Stimulated activated CD4-positive, alpha-beta T cell treated with anti-CD3 and anti-CD28 coated beads, TNF-alpha, amount 100 ng/mL, for 24 hours (primary cell): ENCODE results near the gene PCYT2.
A peak's percentile ranks its signal among the peaks of the same experiment; 100 is the strongest.
"Not testable (repeated sequence)": the region's sequence is repeated elsewhere in the genome, so short reads cannot be mapped to it uniquely, and the experiment has no call there.

Experiments used
- DNase-seq, 3 experiments: peaks; one replicate each; pipeline ENCODE4 v3.0.0-alpha.2; 2020; ENCODE audit warnings: low read depth in 3 of 3

Gene PCYT2

DNA sequence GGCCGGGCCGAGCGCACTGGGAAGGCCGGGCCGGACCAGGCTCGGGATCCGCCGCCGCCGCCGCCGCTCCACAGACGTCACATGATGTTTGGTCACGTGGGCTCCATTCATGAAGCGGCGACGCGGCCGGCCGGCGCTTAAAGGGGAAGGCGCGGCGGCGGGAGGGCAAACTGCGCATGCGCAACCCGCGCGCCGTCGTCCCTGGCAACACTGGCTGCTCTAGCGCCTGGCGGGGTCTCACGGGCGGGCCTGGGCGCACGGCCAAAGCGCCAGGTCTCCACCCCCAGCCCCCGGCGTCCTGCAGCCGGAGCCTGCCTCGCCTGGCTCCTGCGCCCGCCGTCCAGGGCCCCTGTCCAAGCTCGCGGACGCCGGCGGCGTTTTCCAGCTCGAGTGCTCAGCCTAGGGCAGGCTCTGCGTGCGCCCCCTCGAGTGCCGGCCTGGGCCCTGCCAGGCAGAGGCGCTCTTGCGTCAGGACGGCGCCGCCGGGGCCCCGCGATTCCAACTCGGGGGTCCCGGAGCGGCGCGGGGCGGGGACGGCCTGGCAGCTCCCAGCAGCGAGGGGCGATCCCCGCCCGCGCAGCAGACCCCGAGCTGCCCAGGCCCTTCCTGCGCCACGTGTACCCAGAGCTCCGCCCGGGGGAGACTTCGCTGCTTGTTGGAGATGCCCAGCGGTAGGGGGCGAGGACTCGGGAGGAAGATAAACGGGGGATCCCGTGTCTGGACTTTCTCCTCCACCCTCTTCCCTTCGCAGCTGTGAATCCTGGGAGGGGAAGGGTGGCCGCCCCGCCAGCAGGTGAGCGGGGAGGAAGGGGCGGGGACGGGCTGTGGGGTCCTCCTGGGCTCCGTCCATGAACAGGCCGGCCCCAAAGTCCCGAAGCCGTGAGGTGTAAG is 16.7 kb upstream of the PCYT2 start, which contains the start of gene MAFG:
Gene MAFG (minus strand): TSS at position 83 of the 891 bp plus-strand sequence. CDS start 4,550 bp downstream, outside the sequence.
- DNase-seq: peak; percentile 71 to 86 (median 80)

- DNase-seq: no peak
Observed at GRCh38 chr17:81927152-81927652, 16.0 kb upstream of the PCYT2 start.

DNA sequence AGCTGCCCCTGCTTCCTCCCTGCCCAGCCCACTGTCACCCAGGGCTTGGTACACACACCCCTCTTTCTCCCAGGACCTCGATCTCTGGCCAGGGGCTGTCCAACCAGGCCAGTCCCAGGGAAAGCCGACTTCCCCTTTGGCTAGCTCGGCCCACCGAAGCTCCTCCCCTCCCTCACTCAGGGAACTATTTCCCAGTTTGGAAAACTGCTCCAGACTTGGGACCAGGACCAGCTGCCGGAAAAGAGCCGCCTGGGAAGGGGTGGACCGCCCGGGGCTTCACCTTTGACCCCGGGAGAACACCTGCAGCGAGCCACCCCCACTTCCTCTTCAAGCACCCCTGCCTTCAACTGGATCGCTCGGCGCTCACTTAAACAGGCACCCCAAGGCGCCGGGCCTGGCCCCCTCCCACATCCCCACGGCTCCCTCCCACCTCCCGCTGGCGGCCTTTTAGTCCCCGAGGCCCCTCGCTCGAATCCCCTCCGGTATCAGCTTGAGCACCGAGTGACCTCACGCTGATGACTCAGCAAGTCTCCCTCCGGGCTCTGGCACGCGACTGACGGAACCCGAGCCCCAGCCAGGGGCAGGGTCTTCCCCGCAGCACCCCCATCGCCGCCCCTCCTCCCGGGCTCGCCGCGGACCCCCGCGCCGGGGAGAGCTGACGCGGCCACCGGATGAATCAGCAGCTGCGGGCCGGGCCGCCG is 15.4 kb upstream of the PCYT2 start:
- peak; percentile 28 to 69 (median 44) for DNase-seq

DNA sequence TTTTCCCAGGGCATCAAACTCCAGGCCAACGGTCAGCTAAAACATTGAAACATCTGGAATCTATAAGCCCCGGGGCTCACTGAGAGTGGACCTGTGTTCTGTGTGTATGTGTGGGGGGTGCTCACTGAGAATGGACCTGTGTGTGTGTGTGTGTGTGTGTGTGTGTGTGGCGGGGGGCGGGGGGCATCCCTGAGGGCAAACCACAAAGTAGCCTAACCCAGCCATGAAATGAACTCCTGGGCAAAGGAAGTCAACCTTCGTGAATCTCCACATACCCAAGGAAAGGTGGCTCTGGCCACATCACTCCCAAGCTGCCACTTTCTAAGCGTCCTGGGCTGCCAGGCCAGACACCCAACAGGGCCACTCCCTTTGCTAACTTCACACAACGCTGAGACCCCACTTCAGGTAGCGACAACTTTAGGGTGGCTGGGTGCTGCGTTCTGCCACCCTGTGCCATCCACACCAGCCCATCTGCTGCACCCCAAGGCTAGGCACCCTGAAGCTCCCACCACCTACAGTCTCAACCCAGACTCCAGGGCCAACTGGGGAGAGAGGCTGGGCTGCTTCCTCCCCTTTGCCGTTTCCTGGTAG is 14.8 kb upstream of the PCYT2 start:
- no peak for DNase-seq

- DNase-seq: no peak
Observed at GRCh38 chr17:81924557-81925532, 13.6 kb upstream of the PCYT2 start.

DNA sequence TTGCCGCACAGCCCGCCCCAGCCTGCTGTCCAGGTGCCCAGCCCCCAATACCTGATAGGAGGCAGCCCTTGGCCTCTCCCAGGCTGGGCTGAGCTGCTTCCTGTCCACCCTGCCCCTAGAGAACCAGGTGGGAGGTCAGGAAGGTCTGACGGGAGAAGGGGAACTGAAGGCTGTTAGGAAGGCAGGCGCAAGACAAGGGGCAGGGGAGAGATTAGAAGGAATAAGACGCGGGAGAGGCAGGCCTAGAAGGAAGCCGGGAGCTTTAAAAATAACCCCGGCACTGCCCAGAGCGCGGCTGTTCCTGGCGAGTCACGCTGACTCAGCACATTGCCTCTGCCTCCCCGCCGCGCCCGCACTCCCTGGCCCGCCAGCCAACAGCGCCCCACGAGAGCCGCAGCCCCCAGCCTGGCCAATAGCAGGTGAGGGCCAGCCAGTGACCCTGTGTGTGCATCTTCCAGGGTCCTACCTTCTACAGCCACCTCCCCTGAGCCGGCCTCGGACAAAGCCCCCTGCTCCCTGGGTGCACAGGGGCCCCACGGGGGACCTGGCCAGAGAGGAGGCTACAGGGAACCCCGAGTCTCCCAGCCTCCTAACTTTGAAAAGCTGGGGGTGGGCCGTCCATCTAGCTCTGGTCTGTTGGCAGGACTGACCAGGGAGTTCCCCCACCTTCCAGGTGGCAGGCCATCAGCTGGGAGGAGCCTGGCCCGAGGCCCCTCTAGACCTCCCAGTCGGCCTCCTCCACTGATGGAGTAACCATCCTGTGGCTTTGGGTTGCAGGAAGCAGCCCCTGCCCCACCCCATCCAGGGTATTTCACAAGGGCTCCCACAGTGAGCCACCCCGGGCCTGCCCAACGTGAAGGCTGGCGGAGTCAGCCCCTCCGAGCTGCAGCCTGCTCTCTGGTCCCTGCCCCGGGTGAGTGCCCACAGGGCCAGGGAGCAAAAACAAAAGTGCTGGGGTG is 12.4 kb upstream of the PCYT2 start:
- DNase-seq: no peak

GRCh38 chr17:81922566-81923301 is 11.5 kb upstream of the PCYT2 start:
- DNase-seq: no peak

DNA sequence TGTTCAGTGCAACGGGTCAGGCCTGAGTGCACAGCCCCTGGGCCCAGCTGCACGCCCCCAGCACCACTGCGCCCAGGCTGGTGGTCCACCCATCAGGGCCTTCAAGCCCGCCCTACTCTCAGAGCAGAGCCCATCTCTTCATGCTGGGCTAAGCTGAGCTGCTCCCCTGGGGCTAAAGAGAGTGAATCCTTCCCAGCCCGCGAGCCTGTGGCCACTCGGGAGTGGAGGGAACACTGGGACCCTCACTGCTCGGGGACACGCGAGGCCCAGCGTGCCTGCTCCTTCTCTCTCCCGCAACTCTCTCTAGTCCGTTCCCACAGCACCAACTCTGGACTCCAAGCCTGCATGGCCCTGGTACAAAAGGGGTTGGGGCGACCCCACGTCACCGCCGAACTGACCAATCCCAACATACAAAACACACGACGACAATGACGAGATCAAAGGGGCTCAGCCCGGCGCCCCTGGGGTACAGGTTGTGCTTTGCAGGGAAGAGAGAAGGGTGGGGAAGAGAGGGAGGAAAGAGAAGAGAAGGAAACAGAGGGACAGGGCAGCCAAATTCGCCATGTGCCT is 10.9 kb upstream of the PCYT2 start:
- no peak for DNase-seq

- DNase-seq: no peak
Observed at GRCh38 chr17:81921537-81921862, 10.3 kb upstream of the PCYT2 start.

GRCh38 chr17:81920612-81921536 is 9.7 kb upstream of the PCYT2 start:
- no peak for DNase-seq

DNA sequence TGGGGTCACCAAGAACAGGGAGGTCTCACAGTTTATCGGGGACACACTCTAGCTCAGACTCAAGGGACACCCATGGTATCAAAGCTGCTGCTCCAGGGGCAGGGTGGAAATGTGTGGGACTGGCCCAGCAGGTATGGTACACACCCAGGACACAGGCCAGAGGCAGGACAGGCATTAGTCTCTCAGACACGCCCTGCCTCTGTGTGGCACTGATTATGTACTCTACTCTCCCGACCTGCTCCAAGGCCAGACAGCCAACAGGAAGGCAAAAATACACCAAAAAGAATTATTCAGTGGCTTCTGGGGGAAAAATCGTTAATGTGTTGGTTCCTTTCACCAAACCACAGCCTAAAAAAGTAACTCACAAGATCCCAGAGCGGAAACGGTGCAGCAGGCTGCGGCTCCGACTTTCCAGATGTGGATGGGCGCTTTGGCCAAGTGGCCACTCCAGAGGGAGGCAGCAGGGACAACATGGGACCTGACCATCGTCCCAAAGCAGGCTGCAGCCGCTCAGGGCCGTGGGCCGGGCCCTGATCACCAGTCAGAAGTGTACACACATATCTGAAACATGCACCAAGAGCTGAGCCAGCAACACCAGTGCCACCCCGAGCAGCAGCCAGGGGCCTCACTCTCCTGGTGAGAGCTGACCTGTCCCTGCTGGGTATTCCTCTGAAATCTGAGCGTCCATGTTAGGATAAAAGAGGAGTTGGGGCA is 7.8 kb upstream of the PCYT2 start:
- DNase-seq: no peak

DNA sequence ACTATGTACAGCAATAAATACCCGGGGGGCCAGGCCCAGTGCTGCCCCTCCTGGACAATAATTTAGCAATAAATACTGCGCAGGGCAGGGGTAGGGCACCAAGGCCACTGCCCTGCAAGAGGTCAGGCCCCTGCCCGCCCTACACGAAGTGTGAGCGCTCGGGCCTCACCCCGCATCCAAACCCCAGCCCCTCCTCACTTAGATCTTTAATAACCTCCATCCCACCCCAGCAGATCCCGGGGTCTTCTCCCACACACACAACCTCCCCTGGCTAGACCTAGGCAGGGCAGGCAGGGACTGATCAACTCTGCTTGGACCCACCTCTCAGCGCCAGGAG is 7.1 kb upstream of the PCYT2 start:
- DNase-seq: not testable (repeated sequence)

DNA sequence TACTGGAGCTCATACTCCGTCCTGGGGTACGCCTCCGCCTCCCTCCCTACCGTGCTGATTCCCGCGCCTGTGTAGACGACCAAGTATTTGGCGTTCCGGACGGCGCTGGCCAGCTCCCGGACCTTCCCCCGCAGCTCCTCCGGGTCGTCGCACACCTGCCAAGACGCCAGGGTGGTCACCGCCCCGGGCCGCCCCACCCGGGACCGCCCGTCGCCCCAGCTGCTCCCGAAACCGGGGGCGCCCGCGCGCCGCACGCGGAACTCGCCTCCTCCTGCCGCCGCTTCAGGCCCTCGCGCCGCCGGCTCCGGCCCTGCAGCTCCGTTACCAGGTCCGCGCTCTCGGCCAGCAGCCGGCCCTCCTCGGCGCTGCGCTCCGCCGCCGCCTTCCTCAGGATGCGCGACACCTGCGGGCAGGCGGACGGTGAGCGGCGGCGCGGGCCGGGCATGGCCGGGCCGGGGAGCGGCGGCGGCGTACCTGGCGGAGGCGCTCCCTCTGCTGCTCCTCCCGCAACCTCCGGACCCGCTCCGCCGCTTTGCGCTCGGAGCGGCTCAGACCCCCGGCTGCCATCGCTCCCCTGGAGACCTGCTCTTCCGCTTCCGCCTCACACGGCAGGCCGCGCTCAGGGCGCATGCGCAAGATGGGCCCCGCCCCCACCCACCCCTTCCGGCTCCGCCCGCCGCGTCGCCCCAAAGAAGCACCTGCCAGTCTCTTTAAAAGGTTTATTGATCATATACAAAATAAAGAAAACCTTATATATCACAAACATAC is 6.5 kb upstream of the PCYT2 start, which contains the start of gene SIRT7:
Gene SIRT7 (minus strand): TSS at position 612 of the 768 bp plus-strand sequence. CDS start 45 bp downstream, at position 567.
- peak; percentile 59 to 74 (median 60) for DNase-seq

DNA sequence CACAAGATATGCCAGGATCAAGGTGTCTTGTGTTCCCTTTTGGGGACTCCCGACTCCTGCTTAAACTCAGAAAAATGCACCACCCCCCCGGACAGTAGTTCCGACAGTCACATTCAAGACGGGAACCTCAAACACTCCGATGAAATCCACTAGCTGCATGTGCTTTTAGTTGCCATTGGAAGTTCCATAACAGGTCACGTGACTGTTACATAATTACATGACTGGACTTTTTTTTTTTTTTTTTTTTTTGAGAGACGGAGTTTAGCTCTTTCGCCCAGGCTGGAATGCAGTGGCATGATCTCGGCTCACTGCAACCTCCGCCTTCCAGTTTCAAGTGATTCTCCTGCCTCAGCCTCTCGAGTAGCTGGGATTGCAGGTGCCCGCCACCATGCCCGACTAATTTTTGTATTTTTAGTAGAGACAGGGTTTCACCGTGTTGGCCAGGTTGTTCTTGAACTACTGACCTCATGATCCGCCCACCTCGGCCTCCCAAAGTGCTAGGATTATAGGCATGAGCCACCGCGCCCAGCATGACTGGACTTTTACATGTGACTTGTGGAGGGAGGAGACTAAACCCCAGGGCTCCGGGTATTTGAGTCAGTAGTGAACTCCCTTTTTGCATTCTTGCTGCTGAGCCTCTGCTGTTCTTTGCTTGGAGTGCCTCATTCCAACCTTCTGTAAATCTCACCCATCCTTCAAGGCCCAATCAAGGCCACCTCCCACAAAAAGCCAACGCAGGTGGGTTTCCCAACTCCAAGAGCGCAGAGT is 5.2 kb upstream of the PCYT2 start:
- no peak for DNase-seq

GRCh38 chr17:81915331-81915730 is 4.1 kb upstream of the PCYT2 start:
- no peak for DNase-seq
